K562 (cell line): ENCODE results near the gene FDX2. TPM values are rescaled to one million over a fixed set of nuclear protein-coding genes. Genes with fewer than 3 reads are reported as not detected.

ENCODE experiments used
- CBFB ChIP-seq: sonication (generic); formaldehyde crosslinking; IDR thresholded peaks from 2 replicates; pipeline ENCODE4 v1.4.0; 2020; ENCODE audit warnings: mild to moderate bottlenecking, missing genetic modification reagents
- CHCHD3 ChIP-seq: fragments of 250-450 bp; sonication (Bioruptor Pico); IDR thresholded peaks from 2 replicates; pipeline ENCODE4 v2.1.2; 2022; ENCODE audit warnings: mild to moderate bottlenecking
- CHD1 ChIP-seq: fragments of 200-600 bp; sonication (generic); IDR thresholded peaks from one replicate; pipeline ENCODE4 v1.6.1; 2012; ENCODE audit warnings: mild to moderate bottlenecking, moderate library complexity, low read length, inconsistent platforms
- EZH2 ChIP-seq: IDR thresholded peaks from 2 replicates; pipeline ENCODE4 v1.6.1; 2012; ENCODE audit warnings: low read depth, mild to moderate bottlenecking, inconsistent platforms, low read length, borderline replicate concordance
- HDAC2 ChIP-seq: fragments of 450-650 bp; IDR thresholded peaks from 2 replicates; pipeline ENCODE4 v1.6.1; 2016; ENCODE audit warnings: mild to moderate bottlenecking
- HDAC3 ChIP-seq: fragments of 450-650 bp; IDR thresholded peaks from 2 replicates; pipeline ENCODE4 v1.6.1; 2018; ENCODE audit warnings: borderline replicate concordance, mild to moderate bottlenecking, moderate library complexity; ENCODE audit not compliant: partially characterized antibody
- KDM5B ChIP-seq: fragments of 200-600 bp; sonication (generic); IDR thresholded peaks from 2 replicates; pipeline ENCODE4 v1.6.1; 2012; ENCODE audit warnings: low read depth, mild to moderate bottlenecking, moderate library complexity, low read length, control low read depth, inconsistent platforms; ENCODE audit not compliant: insufficient replicate concordance
- MEF2A ChIP-seq: IDR thresholded peaks from 2 replicates; pipeline ENCODE4 v1.6.1; 2011; ENCODE audit warnings: low read depth, mild to moderate bottlenecking, low read length, moderate library complexity; ENCODE audit not compliant: control insufficient read depth
- MGA ChIP-seq: fragments of 450-650 bp; IDR thresholded peaks from 2 replicates; pipeline ENCODE4 v1.6.1; 2016; ENCODE audit warnings: mild to moderate bottlenecking, moderate library complexity
- NR2C2 ChIP-seq, 2 experiments: fragments of 200-800 bp in 1 of 2; sonication (Bioruptor generic) in 1 of 2; sonication (generic) in 1 of 2; formaldehyde crosslinking in 1 of 2; IDR thresholded peaks; 2 replicates each; pipeline versions ENCODE4 v1.6.1 to v1.8.0; 2016 to 2022; ENCODE audit warnings: mild to moderate bottlenecking in 1 of 2, missing compliant biosample characterization in 1 of 2, missing genetic modification characterization in 1 of 2, missing genetic modification reagents in 1 of 2
- OTX1 ChIP-seq: fragments of 450-650 bp; formaldehyde crosslinking; IDR thresholded peaks from 2 replicates; pipeline ENCODE4 v1.4.0; 2022; ENCODE audit warnings: mild to moderate bottlenecking
- SAP30 ChIP-seq: fragments of 200-600 bp; sonication (generic); IDR thresholded peaks from 2 replicates; pipeline ENCODE4 v1.6.1; 2012; ENCODE audit warnings: borderline replicate concordance, low read depth, mild to moderate bottlenecking, moderate library complexity, low read length, control low read depth, inconsistent platforms; ENCODE audit not compliant: insufficient read depth, poor library complexity, severe bottlenecking
- SIRT6 ChIP-seq: IDR thresholded peaks from one replicate; pipeline ENCODE4 v1.6.1; 2012; ENCODE audit warnings: low read depth, mild to moderate bottlenecking, control low read depth, inconsistent platforms, low read length, moderate library complexity
- TBP ChIP-seq: optimal IDR thresholded peaks from 2 replicates; pipeline ENCODE3; 2011; ENCODE audit warnings: low read depth, low read length, improper control_type of control experiment
- TCF15 ChIP-seq: fragments of 250-450 bp; sonication (Bioruptor Pico); IDR thresholded peaks from 2 replicates; pipeline ENCODE4 v1.8.0; 2022; ENCODE audit warnings: moderate library complexity, mild to moderate bottlenecking, inconsistent platforms
- polyA plus RNA-seq, 8 experiments: library from polyadenylated mRNA; depleted of rRNA in 4 of 8; stranded (reverse) in 5 of 8; unstranded in 3 of 8; fragments of >200 nt; fragmentation: Nextera tagmentation in 2 of 8; fragmentation: Illumina TruSeq in 1 of 8; extraction: Ambion mirVana in 2 of 8; extraction: Trizol in 1 of 8; gene quantifications; 2 replicates each; pipeline versions ENCODE4 v1.2.1 to v1.2.3, GENCODE V29; 2011 to 2014; ENCODE audit warnings: inconsistent platforms in 1 of 8, missing spikeins in 1 of 8
- total RNA-seq, 7 experiments: library from RNA; depleted of rRNA in 6 of 7; stranded (reverse); fragments of >200 nt in 6 of 7; fragmentation: Illumina TruSeq in 2 of 7; extraction: Trizol in 2 of 7; gene quantifications; 2 replicates each; pipeline versions ENCODE4 v1.2.1 to v1.2.3, GENCODE V29; 2011 to 2021; ENCODE audit warnings: low replicate concordance in 1 of 7

Gene FDX2
- total and polyA plus RNA-seq, 9 of the 15 experiments (the other 6 are each of a cell fraction or from before 2014, with no cell fraction given), result 2.5 to 49.8 (median 29.7) TPM

GRCh38 chr19:10292789-10293636 lies 22.8 kb downstream of the FDX2 start (continued):
- peak; percentile 66; the same call in 1 of the 2 replicates for TF ChIP-seq MGA
- peak; percentile 33 for TF ChIP-seq KDM5B
- TF ChIP-seq CHCHD3 (CRISPR knock-in tag), result no peak
- peak; percentile 19 for TF ChIP-seq TBP
- TF ChIP-seq HDAC3, result no peak
- peak; percentile 28 for TF ChIP-seq CHD1
- no peak for TF ChIP-seq OTX1
- no peak for TF ChIP-seq EZH2
- TF ChIP-seq TCF15 (CRISPR knock-in tag), result no peak
- no peak for TF ChIP-seq CBFB (CRISPR knock-in tag)
- TF ChIP-seq MEF2A, result no peak
- TF ChIP-seq SAP30, result peak; percentile 22
- TF ChIP-seq NR2C2 (CRISPR knock-in tag; IDR thresholded peaks at IDR 0.05), result peak; percentile 21; the same call in 1 of the 2 replicates
- TF ChIP-seq NR2C2 (tag; IDR thresholded peaks at IDR 0.05), result peak; percentile 50
- peak; percentile 77 for TF ChIP-seq SIRT6
- peak; percentile 50; the same call in 1 of the 2 replicates for TF ChIP-seq HDAC2
